ENCODE measurements around the gene PRUNE2.

GRCh38 chr9:76758476-76758875 lies 147.4 kb downstream of the PRUNE2 start:
- no peak for TF ChIP-seq POLR2A (IDR thresholded peaks at IDR 0.05)
- no peak for TF ChIP-seq CTCF (IDR thresholded peaks at IDR 0.05)

All from heart left ventricle (tissue), 13 donors.